IMR-90 (cell line): ENCODE data around the gene TBCD. TPM values are rescaled to one million over a fixed set of nuclear protein-coding genes. Genes with fewer than 3 reads are reported as not detected.

Experiments used
- ATAC-seq: fragments of 200-7000 bp; cut with Tn5 transposase; 2 replicates; pipeline ENCODE4 v1.9.1; 2020; ENCODE audit warnings: low read depth, mild to moderate bottlenecking, moderate library complexity
- BruUV-seq: library from RNA; stranded (reverse); fragments of 400-500 nt; replicated peaks from 2 replicates; lab custom pipeline; 2021; lab: Mats Ljungman, UMichigan
- CTCF ChIA-PET: fragments of 300-600 bp; formaldehyde crosslinking; extraction: SDS; loops from one replicate; lab custom pipeline; 2021; ENCODE audit warnings: antibody characterized with exemption; lab: Yijun Ruan, JAX
- POLR2A ChIA-PET: fragments of 300-600 bp; sonication (Branson Sonifier 250); formaldehyde crosslinking; loops from one replicate; lab custom pipeline; 2022; ENCODE audit warnings: antibody characterized with exemption; ENCODE audit not compliant: unreplicated experiment; lab: Charles Lee
- DNase-seq: peaks from one replicate; pipeline ENCODE4 v3.0.0; 2013
- H2AFZ ChIP-seq: replicated peaks from 2 replicates; pipeline ENCODE3; 2013; ENCODE audit warnings: low read length, mild to moderate bottlenecking; ENCODE audit not compliant: poor library complexity
- H2AK5ac ChIP-seq: 2 replicates; pipeline ENCODE4 v1.6.1; 2013; ENCODE audit warnings: low read depth, low read length, inconsistent platforms
- H2AK9ac ChIP-seq: replicated peaks from 2 replicates; pipeline ENCODE3; 2013; ENCODE audit warnings: mild to moderate bottlenecking, low read depth, low read length, moderate library complexity; ENCODE audit not compliant: poor library complexity
- H2BK120ac ChIP-seq: 2 replicates; pipeline ENCODE4 v1.6.1; 2013; ENCODE audit warnings: low read depth, low read length, inconsistent platforms
- H2BK15ac ChIP-seq: 3 replicates; pipeline ENCODE4 v1.6.1; 2013; ENCODE audit warnings: low read depth, low read length, inconsistent platforms
- H2BK20ac ChIP-seq: 2 replicates; pipeline ENCODE4 v1.6.1; 2013; ENCODE audit warnings: low read depth, mild to moderate bottlenecking, inconsistent platforms, low read length, moderate library complexity
- H2BK5ac ChIP-seq: 2 replicates; pipeline ENCODE4 v1.6.1; 2013; ENCODE audit warnings: mild to moderate bottlenecking, low read depth, low read length, inconsistent platforms; ENCODE audit not compliant: poor library complexity, severe bottlenecking
- H3K14ac ChIP-seq: replicated peaks from 2 replicates; pipeline ENCODE4 v1.6.1; 2013; ENCODE audit warnings: low read depth, low read length, inconsistent platforms
- H3K18ac ChIP-seq: 2 replicates; pipeline ENCODE4 v1.6.1; 2013; ENCODE audit warnings: low read depth, low read length, control low read depth
- H3K23ac ChIP-seq: 2 replicates; pipeline ENCODE4 v1.6.1; 2013; ENCODE audit warnings: low read depth, low read length, inconsistent platforms
- H3K27ac ChIP-seq: 2 replicates; pipeline ENCODE4 v1.5.1; 2013; ENCODE audit warnings: mild to moderate bottlenecking, control low read depth, low read length; ENCODE audit not compliant: insufficient read depth
- H3K27me3 ChIP-seq: 2 replicates; pipeline ENCODE4 v1.6.1; 2013; ENCODE audit warnings: low read length; ENCODE audit not compliant: control insufficient read depth, insufficient read depth
- H3K36me3 ChIP-seq: 2 replicates; pipeline ENCODE4 v1.6.1; 2013; ENCODE audit warnings: low read length, mixed read lengths; ENCODE audit not compliant: control insufficient read depth, insufficient read depth
- H3K4ac ChIP-seq: 2 replicates; pipeline ENCODE4 v1.6.1; 2013; ENCODE audit warnings: low read depth, low read length, inconsistent platforms
- H3K4me1 ChIP-seq: 2 replicates; pipeline ENCODE4 v1.6.1; 2013; ENCODE audit warnings: low read length, mixed read lengths; ENCODE audit not compliant: control insufficient read depth, insufficient read depth
- H3K4me2 ChIP-seq: 2 replicates; pipeline ENCODE4 v1.6.1; 2013; ENCODE audit warnings: low read depth, mild to moderate bottlenecking, control low read depth, low read length, moderate library complexity
- H3K4me3 ChIP-seq: 2 replicates; pipeline ENCODE4 v1.5.1; 2013; ENCODE audit warnings: low read depth, mild to moderate bottlenecking, control low read depth, low read length, moderate library complexity; ENCODE audit not compliant: insufficient read depth
- H3K56ac ChIP-seq: 2 replicates; pipeline ENCODE4 v1.6.1; 2013; ENCODE audit warnings: low read length, inconsistent platforms; ENCODE audit not compliant: insufficient read depth; ENCODE audit errors: extremely low read depth
- H3K79me1 ChIP-seq, 2 experiments: 2 replicates each; pipeline ENCODE4 v1.6.1; 2013; ENCODE audit warnings: low read length in 2 of 2, inconsistent platforms in 1 of 2, low read depth in 1 of 2
- H3K9ac ChIP-seq: 2 replicates; pipeline ENCODE4 v1.6.1; 2013; ENCODE audit warnings: low read depth, low read length, control low read depth
- H3K9me1 ChIP-seq: 2 replicates; pipeline ENCODE4 v1.6.1; 2013; ENCODE audit warnings: low read length, inconsistent platforms; ENCODE audit not compliant: insufficient read depth
- H3K9me3 ChIP-seq: 2 replicates; pipeline ENCODE4 v1.6.1; 2013; ENCODE audit warnings: low read length; ENCODE audit not compliant: control insufficient read depth, insufficient read depth
- H4K20me1 ChIP-seq: 2 replicates; pipeline ENCODE4 v1.6.1; 2013; ENCODE audit warnings: low read length, inconsistent platforms; ENCODE audit not compliant: insufficient read depth
- H4K5ac ChIP-seq: 2 replicates; pipeline ENCODE4 v1.6.1; 2013; ENCODE audit warnings: mild to moderate bottlenecking, low read depth, low read length, control low read depth
- H4K8ac ChIP-seq, 2 experiments: 2 replicates each; pipeline ENCODE4 v1.6.1; 2013; ENCODE audit warnings: low read depth in 2 of 2, low read length in 2 of 2, control low read depth in 1 of 2, inconsistent platforms in 1 of 2
- H4K91ac ChIP-seq: 2 replicates; pipeline ENCODE4 v1.6.1; 2013; ENCODE audit warnings: low read depth, low read length, inconsistent platforms; ENCODE audit not compliant: insufficient read depth
- BHLHE40 ChIP-seq: fragments of 150-350 bp; IDR thresholded peaks from 2 replicates; pipeline ENCODE4 v1.6.1; 2016; ENCODE audit warnings: mild to moderate bottlenecking, low read depth, low read length
- CEBPB ChIP-seq: IDR thresholded peaks from 2 replicates; pipeline ENCODE4 v1.6.1; 2012; ENCODE audit warnings: low read depth, low read length, improper control_type of control experiment
- MAFK ChIP-seq: IDR thresholded peaks from 2 replicates; pipeline ENCODE4 v1.6.1; 2012; ENCODE audit warnings: low read depth, low read length, improper control_type of control experiment
- RCOR1 ChIP-seq: IDR thresholded peaks from 2 replicates; pipeline ENCODE4 v1.6.1; 2012; ENCODE audit warnings: mild to moderate bottlenecking, low read length, improper control_type of control experiment; ENCODE audit not compliant: insufficient replicate concordance
- WGBS, 2 experiments: methylation state at CpG; one replicate each; pipeline versions ENCODE4 v1.1.5 to v1.1.7; 2013; ENCODE audit warnings: missing lambda C conversion rate in 2 of 2; ENCODE audit not compliant: insufficient read length in 1 of 2; ENCODE audit errors: extremely low coverage in 2 of 2; 5-methylcytosine and 5-hydroxymethylcytosine counted together
- dilution Hi-C: fragments of 300-500 bp; cut with HindIII; formaldehyde crosslinking; loops from one replicate; pipeline ENCODE4 v1.14.3; 2018; ENCODE audit warnings: low sequenced_read_pairs; ENCODE audit not compliant: unreplicated experiment
- in situ Hi-C: fragments of 300-500 bp; cut with MboI; formaldehyde crosslinking; loops from 3 replicates; pipeline ENCODE4 v1.14.3; 2019; ENCODE audit warnings: low sequenced_read_pairs, inconsistent platforms, mixed read lengths
- intact Hi-C: fragments of 100-400 bp; cut with micrococcal nuclease; formaldehyde crosslinking; loops from 2 replicates; pipeline ENCODE4 v1.10.0; 2022
- polyA plus RNA-seq, 3 experiments: library from polyadenylated mRNA; depleted of rRNA; stranded (reverse); fragments of >200 nt; gene quantifications; 2 replicates each; pipeline ENCODE4 v1.2.3, GENCODE V29; 2012; ENCODE audit warnings: low replicate concordance in 1 of 3
- total RNA-seq: library from RNA; depleted of rRNA; stranded (reverse); fragments of >200 nt; gene quantifications from 2 replicates; pipeline ENCODE4 v1.2.3, GENCODE V29; 2012

The TBCD gene
- total and polyA plus RNA-seq, 2 of the 4 experiments (the other 2 are of a cell fraction) = 21.9 to 54.5 TPM

- DNase-seq = peak; percentile 46
- no peak for ATAC-seq
- H3K9ac ChIP-seq = no peak overlapping the region
- H3K27ac ChIP-seq = no peak overlapping the region
- no peak overlapping the region for H4K91ac ChIP-seq
- H3K4ac ChIP-seq = peak overlapping the region; percentile 32
- no peak overlapping the region for H2BK15ac ChIP-seq
- H3K4me3 ChIP-seq = no peak overlapping the region
- no peak overlapping the region for H3K14ac ChIP-seq
- H3K9me3 ChIP-seq = no peaks in the 10 kb centered on the region
- peak overlapping the region; percentile 12 for H2BK5ac ChIP-seq
- H4K8ac ChIP-seq = no peak overlapping the region
- no peak overlapping the region for H3K4me2 ChIP-seq
- peaks cover 10% of the 10 kb centered on the region for H3K4me1 ChIP-seq
- H3K9me1 ChIP-seq = peaks cover 10% of the 10 kb centered on the region
- H3K79me1 ChIP-seq = peaks cover 7 to 32% of the 10 kb centered on the region in 2 experiments; a peak in 2 of 4 replicates
- ChIA-PET POLR2A (no interaction called here), CTCF (interaction anchor here (0.6 kb wide), 1 partner anchor 10 kb away, joined by 3 read pairs; no protein-coding TSS in a partner anchor)
- H3K36me3 ChIP-seq = peaks cover 7% of the 10 kb centered on the region; the same call in 1 of the 2 replicates
- no TSS peak for BruUV-seq
- no peak overlapping the region for H4K5ac ChIP-seq
- no peak overlapping the region for H2AFZ ChIP-seq
- H2AK5ac ChIP-seq = 0 out of 2 replicates have a peak overlapping the region, but pooled peaks have one; percentile 11
- peak overlapping the region; percentile 52 for H2AK9ac ChIP-seq
- no peaks in the 10 kb centered on the region; the same call in 1 of the 2 replicates for H4K20me1 ChIP-seq
- H2BK120ac ChIP-seq = no peak overlapping the region
- H3K23ac ChIP-seq = peak overlapping the region; percentile 16; the same call in 1 of the 2 replicates
- no peak overlapping the region for H3K18ac ChIP-seq
- 97% methylated on average over 18 of the region's 27 CpGs; no CpG with 5 or more reads in 1 of the 2 experiments for WGBS, 2 experiments
- TF ChIP-seq CEBPB = peak; percentile 83
- no peak for TF ChIP-seq BHLHE40
- no peak for TF ChIP-seq RCOR1
- no peak for TF ChIP-seq MAFK
- H3K27me3 ChIP-seq = no peaks in the 10 kb centered on the region
- dilution Hi-C loops (no loop called here), intact Hi-C loops (no loop called here), in situ Hi-C loops (no loop called here)
- H3K56ac ChIP-seq = no peak overlapping the region
- no peak overlapping the region for H2BK20ac ChIP-seq
These were observed 135.6 kb downstream of the TBCD start for GRCh38 chr17:82887255-82888164.
